NAMALWA (cell line): ENCODE data around the gene SPRY1.

Source experiments
- DNase-seq: peaks from one replicate; pipeline ENCODE4 v3.0.0-alpha.2; 2015; ENCODE audit warnings: low spot score

The SPRY1 gene

GRCh38 chr4:123444290-123444731, 47.7 kb downstream of the SPRY1 start:
- DNase-seq: peak; percentile 63

- no peak for DNase-seq
Observed at GRCh38 chr4:123446865-123447474, 50.4 kb downstream of the SPRY1 start.

GRCh38 chr4:123449362-123449761, 52.8 kb downstream of the SPRY1 start:
- DNase-seq: no peak

GRCh38 chr4:123449780-123450179, 53.2 kb downstream of the SPRY1 start:
- peak; percentile 70 for DNase-seq

GRCh38 chr4:123450393-123450792, 53.8 kb downstream of the SPRY1 start:
- no peak for DNase-seq

- peak; percentile 63 for DNase-seq
Observed at GRCh38 chr4:123452616-123453015, 56.0 kb downstream of the SPRY1 start.

- no peak for DNase-seq
Observed at GRCh38 chr4:123453061-123453680, 56.6 kb downstream of the SPRY1 start.
